AG10803 (cell line): ENCODE data around the gene AXDND1.
"Not testable (repeated sequence)": the region's sequence is repeated elsewhere in the genome, so short reads cannot be mapped to it uniquely, and the experiment has no call there.

Experiments used
- DNase-seq: peaks from one replicate; pipeline ENCODE4 v3.0.0; 2010; ENCODE audit warnings: low read depth
- H3K4me3 ChIP-seq: 2 replicates; pipeline ENCODE4 v1.5.1; 2011; ENCODE audit warnings: mild to moderate bottlenecking, low read length, control low read depth
- TF ChIP-seq, protein P1 (sequence below): conservative IDR thresholded peaks from 2 replicates; pipeline ENCODE4 v1.5.1; 2011; ENCODE audit warnings: mild to moderate bottlenecking, low read length, control low read depth, inconsistent platforms

AXDND1 gene

DNA sequence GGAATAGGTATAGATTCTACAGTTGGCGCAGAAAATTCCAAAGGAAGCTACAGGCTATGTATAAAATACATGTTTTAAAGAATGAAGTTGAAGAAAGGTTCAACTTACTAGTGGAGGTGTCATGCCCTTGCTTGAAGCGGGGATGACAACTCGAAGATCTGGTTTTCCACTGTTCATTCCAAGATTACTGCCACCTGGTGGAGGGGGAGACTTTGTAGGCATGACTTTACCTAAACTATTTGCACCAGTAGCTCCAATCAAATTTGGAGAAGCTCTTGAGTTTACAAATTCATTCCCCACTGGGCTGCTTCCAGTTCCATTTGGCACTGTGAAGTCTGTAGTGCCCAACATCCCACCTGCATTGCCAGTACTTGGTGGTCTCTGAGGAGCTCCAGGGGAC lies 81.7 kb downstream of the AXDND1 start:
- TF ChIP-seq, protein P1, sequence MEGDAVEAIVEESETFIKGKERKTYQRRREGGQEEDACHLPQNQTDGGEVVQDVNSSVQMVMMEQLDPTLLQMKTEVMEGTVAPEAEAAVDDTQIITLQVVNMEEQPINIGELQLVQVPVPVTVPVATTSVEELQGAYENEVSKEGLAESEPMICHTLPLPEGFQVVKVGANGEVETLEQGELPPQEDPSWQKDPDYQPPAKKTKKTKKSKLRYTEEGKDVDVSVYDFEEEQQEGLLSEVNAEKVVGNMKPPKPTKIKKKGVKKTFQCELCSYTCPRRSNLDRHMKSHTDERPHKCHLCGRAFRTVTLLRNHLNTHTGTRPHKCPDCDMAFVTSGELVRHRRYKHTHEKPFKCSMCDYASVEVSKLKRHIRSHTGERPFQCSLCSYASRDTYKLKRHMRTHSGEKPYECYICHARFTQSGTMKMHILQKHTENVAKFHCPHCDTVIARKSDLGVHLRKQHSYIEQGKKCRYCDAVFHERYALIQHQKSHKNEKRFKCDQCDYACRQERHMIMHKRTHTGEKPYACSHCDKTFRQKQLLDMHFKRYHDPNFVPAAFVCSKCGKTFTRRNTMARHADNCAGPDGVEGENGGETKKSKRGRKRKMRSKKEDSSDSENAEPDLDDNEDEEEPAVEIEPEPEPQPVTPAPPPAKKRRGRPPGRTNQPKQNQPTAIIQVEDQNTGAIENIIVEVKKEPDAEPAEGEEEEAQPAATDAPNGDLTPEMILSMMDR: peak; percentile 26
- DNase-seq: peak; percentile 9

DNA sequence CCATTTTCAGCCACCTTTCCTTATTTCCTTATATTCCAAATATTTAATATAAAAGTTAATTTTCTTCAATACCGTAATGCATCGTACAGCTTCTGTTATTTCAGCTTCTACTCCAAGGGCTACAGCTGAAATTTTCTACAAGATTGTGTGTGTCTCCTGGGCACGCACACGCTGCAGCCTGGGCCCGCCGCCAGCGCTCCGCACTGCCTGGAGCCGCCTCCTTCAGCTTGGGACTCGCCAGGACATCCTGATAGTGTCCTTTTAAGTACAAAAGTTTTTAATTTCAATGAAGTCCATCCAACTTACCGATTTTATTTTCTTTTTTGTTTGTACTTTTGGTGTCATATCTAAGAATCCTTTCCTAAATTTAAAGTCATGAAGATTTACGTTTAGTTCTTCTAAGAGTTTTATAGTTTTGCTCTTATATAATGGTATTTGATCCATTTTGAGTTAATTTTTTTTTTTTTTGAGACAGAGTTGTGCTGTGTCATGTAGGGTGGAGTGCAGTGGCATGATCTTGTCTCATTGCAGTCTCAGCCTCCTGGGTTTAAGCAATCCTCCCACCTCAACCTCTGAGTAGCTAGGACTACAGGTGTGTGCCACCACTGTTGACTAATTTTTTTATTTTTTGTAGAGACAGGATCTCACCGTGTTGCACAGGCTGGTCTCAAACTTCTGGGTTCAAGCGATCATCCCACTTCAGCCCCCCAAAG lies 82.8 kb downstream of the AXDND1 start:
- TF ChIP-seq, protein P1: no peak
- H3K4me3 ChIP-seq: no peak overlapping the region
- DNase-seq: no peak

More for the DNA sequence above, 81.7 kb downstream of the AXDND1 start:
- H3K4me3 ChIP-seq: no peak overlapping the region

DNA sequence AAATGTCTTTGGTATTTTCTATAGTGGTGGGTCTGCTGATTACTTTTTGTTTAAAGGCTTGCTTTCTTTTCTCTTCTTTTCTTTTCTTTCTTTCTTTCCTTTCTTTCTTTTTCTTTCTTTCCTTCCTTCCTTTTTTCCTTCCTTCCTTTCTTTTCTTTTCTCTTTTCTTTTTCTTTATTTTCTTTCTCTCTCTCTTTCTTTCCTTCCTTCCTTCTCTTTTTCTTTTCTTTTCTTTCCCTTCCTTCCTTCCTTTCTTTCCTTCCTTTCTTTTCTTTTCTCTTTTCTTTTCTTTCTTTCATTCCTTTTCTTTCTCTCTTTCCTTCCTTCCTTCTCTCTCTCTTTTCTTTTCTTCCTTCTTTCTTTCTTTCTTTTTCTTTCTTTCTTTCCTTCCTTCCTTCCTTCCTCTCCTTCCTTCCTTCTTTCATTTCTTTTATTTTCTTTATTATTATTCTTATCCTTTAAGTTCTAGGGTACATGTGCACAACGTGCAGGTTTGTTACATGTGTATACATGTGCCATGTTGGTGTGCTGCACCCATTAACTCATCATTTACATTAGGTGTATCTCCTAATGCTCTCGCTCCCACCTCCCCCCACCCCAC lies 93.9 kb downstream of the AXDND1 start:
- not testable (repeated sequence) for DNase-seq, H3K4me3 ChIP-seq

DNA sequence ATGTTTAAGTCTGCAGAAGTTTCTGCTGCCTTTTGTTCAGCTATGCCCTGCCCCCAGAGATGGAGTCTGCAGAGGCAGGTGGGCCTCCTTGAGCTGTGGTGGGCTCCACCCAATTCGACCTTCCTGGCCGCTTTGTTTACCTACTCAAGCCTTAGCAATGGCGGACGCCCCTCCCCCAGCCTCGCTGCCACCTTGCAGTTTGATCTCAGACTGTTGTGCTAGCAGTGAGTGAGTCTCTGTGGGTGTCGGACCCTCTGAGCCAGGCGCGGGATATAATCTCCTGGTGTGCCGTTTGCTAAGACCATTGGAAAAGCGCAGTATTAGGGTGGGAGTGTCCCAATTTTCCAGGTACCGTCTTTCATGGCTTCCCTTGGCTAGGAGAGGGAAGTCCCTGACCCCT lies 99.9 kb downstream of the AXDND1 start:
- H3K4me3 ChIP-seq, DNase-seq: not testable (repeated sequence)

DNA sequence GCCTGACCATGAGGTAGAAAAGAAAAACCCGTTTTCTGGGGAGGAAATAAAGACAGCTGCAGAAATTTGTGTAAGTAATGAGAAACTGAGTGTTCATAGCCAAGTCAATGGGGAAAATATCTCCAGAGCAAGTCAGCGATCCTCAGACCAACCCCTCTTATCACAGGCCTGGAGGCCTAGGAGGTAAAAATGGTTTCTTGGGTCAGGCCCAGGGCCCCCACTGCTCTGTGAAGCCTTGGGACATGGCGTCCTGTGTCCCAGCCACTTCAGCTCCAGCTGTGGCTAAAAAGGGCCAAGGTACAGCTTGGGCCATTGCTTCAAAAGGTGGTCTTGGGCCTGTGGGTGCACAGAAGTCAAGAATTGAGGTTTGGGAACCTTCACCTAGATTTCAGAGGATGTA lies 108.9 kb downstream of the AXDND1 start:
- TF ChIP-seq, protein P1: no peak
- DNase-seq: no peak
- H3K4me3 ChIP-seq: no peak overlapping the region

DNA sequence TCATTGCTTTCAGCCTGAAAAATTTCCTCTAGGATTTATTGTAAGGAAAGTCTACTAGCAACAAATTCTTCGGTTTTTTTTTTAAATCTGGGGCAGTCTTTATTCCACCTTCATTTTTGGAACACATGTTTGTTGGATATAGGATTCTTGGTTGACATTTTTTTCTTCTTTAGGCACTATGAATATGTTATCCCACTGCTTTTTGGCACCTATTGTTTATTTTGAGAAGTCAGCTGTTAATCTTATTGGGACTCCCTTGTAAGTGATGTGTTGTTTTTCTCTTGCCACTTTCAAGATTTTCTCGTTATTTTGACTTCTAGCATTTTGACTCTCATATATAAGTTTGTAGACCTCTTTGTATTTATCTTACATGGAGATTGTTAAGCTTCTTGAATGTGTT lies 110.7 kb downstream of the AXDND1 start:
- H3K4me3 ChIP-seq: no peak overlapping the region
- TF ChIP-seq, protein P1: no peak
- no peak for DNase-seq

DNA sequence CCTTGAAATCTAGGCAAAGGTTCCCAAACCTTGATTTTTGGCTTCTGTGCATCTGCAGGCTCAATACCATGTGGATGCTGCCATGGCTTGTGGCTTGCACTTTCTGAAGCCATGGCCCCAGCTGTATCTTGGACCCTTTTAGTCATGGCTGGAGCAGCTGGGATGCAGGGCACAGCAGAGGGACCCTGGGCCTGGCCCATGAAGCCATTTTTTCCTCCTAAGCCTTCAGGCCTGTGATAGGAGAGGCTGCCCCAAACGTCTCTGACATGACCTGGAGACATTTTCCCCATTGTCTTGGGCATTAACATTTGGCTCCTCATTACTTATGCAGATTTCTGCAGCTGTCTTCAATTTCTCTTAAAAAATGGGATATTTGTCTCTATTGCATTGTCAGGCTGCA lies 112.6 kb downstream of the AXDND1 start:
- TF ChIP-seq, protein P1: no peak
- no peak overlapping the region for H3K4me3 ChIP-seq
- no peak for DNase-seq

DNA sequence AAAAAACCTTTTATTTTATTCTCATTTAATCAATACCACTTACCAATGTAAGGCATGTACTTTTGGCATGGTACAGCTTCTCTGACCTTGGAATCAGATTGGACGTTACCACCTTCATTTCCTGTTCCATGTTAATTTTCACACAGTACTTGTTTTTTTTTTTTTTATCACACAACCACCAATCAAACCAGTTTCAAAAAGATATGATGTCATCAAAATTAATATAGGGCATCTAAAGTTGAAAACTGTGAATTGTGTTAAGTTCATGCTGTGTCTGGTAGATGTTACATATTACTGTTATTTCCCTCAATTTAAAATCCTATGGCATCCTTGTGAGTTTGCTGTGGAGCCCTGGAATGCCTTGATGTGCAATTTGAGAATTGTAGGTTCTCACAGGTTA lies 124.8 kb downstream of the AXDND1 start:
- H3K4me3 ChIP-seq: no peak overlapping the region
- TF ChIP-seq, protein P1: no peak
- no peak for DNase-seq
